ENCODE measurements around the gene OXNAD1.
"Not testable (repeated sequence)": the region's sequence is repeated elsewhere in the genome, so short reads cannot be mapped to it uniquely, and the experiment has no call there.

Gene OXNAD1

DNA sequence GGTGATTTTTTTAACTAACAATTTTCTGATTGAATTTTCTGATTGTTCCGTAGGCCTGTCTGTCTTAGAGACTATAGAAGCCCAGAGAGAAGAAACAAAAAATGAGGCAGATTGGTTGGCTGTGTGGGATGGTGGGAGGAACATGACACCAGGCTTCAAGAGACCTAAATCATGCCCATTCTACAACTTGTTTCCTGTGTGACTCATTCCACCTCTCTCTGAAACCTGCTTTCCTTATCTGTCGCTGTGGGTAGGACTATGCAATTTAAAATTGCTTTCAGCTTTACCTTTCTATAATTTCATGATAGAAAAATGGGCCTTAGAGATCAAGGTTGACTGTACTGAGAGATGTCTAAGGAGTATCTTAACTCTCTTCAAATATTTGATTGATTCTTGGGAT lies 44.5 kb downstream of the OXNAD1 start:
- Histone ChIP-seq H3K4me1 (ENCODE audit: control insufficient read depth in 2 of 2, insufficient read depth in 1 of 2, low read depth in 1 of 2, low read length in 2 of 2) (peaks cover 0 to 3% of the 10 kb centered on the region in 2 donors), H2AK5ac (ENCODE audit: low read depth, low read length) (no peak overlapping the region), H3K23ac (ENCODE audit: low read depth, low read length, poor library complexity) (no peak overlapping the region), H4K8ac (ENCODE audit: low read depth, low read length) (no peak overlapping the region), H3K79me1 (ENCODE audit: low read depth, low read length) (no peaks in the 10 kb centered on the region), H3K18ac (ENCODE audit: low read length) (no peak overlapping the region), H4K91ac (ENCODE audit: low read depth, low read length, poor library complexity) (no peak overlapping the region), H3K14ac (ENCODE audit: low read length) (no peak overlapping the region), H3K4me3 (ENCODE audit: low read length in 2 of 2) (no peak overlapping the region), H3K27me3 (ENCODE audit: control insufficient read depth in 3 of 3, insufficient read depth in 3 of 3, low read depth in 1 of 3, low read length in 3 of 3) (no peaks in the 10 kb centered on the region), H3K9me3 (replicated peaks in 1 of 2; ENCODE audit: control insufficient read depth in 2 of 2, insufficient read depth in 1 of 2, low read depth in 1 of 2, low read length in 2 of 2) (no peaks in the 10 kb centered on the region), H3K4me2 (ENCODE audit: insufficient read depth, low read length, poor library complexity, severe bottlenecking) (no peak overlapping the region), H2BK5ac (ENCODE audit: low read length) (no peak overlapping the region), H2BK15ac (ENCODE audit: low read length) (no peak overlapping the region), H3K4ac (ENCODE audit: low read length) (no peak overlapping the region), H2BK12ac (ENCODE audit: low read length) (no peak overlapping the region), H2AFZ (ENCODE audit: low read length) (no peak overlapping the region), H3K27ac (replicated peaks; ENCODE audit: low read length) (no peak overlapping the region), H3K9ac (ENCODE audit: low read depth, low read length, poor library complexity) (no peak overlapping the region), H2BK120ac (ENCODE audit: low read depth, low read length) (no peak overlapping the region), H3K36me3 (replicated peaks in 1 of 2; ENCODE audit: control insufficient read depth in 2 of 2, insufficient read depth in 2 of 2, low read length in 2 of 2) (peaks cover 12 to 54% of the 10 kb centered on the region in 2 donors)
- no CpG with 5 or more reads among the region's 2 CpGs for WGBS, 2 donors (ENCODE audit: extremely low coverage in 2 of 2, insufficient read length in 2 of 2, insufficient replicate concordance in 1 of 2)
- DNase-seq (ENCODE audit: low spot score), result no peak

DNA sequence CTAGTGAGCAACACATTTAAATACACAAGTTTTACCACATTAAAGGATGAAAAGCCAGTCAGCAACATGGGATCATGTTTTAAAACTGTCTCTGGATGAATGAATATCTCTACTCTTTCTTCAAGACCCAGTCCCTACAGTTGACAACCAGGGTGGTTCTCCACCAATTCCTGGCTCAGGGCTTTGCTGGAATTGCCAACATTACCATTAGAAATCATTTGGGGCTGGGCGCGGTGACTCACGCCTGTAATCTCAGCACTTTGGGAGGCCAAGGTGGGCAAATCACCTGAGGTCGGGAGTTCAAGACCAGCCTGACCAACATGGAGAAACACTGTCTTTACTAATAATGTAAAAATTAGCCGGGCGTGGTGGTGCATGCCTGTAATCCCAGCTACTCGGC lies 45.5 kb downstream of the OXNAD1 start:
- not testable (repeated sequence) for H4K8ac ChIP-seq (ENCODE audit: low read depth, low read length); H2BK120ac ChIP-seq (ENCODE audit: low read depth, low read length); H3K27me3 ChIP-seq (ENCODE audit: control insufficient read depth in 3 of 3, insufficient read depth in 3 of 3, low read depth in 1 of 3, low read length in 3 of 3); H4K91ac ChIP-seq (ENCODE audit: low read depth, low read length, poor library complexity); H3K14ac ChIP-seq (ENCODE audit: low read length); H3K4me2 ChIP-seq (ENCODE audit: insufficient read depth, low read length, poor library complexity, severe bottlenecking); H3K9ac ChIP-seq (ENCODE audit: low read depth, low read length, poor library complexity); H3K4ac ChIP-seq (ENCODE audit: low read length); H2BK15ac ChIP-seq (ENCODE audit: low read length); H3K23ac ChIP-seq (ENCODE audit: low read depth, low read length, poor library complexity); H3K4me3 ChIP-seq (ENCODE audit: low read length in 2 of 2); H2AK5ac ChIP-seq (ENCODE audit: low read depth, low read length); H3K79me1 ChIP-seq (ENCODE audit: low read depth, low read length); H3K18ac ChIP-seq (ENCODE audit: low read length); H3K27ac ChIP-seq (replicated peaks; ENCODE audit: low read length); H2BK5ac ChIP-seq (ENCODE audit: low read length); H2AFZ ChIP-seq (ENCODE audit: low read length); H2BK12ac ChIP-seq (ENCODE audit: low read length); DNase-seq (ENCODE audit: low spot score); H3K9me3 ChIP-seq (replicated peaks in 1 of 2; ENCODE audit: control insufficient read depth in 2 of 2, insufficient read depth in 1 of 2, low read depth in 1 of 2, low read length in 2 of 2); H3K4me1 ChIP-seq (ENCODE audit: control insufficient read depth in 2 of 2, insufficient read depth in 1 of 2, low read depth in 1 of 2, low read length in 2 of 2)
- peaks cover 6 to 50% of the 10 kb centered on the region in 2 donors for H3K36me3 ChIP-seq (replicated peaks in 1 of 2; ENCODE audit: control insufficient read depth in 2 of 2, insufficient read depth in 2 of 2, low read length in 2 of 2)
- no CpG with 5 or more reads among the region's 7 CpGs for WGBS, 2 donors (ENCODE audit: extremely low coverage in 2 of 2, insufficient read length in 2 of 2, insufficient replicate concordance in 1 of 2)

DNA sequence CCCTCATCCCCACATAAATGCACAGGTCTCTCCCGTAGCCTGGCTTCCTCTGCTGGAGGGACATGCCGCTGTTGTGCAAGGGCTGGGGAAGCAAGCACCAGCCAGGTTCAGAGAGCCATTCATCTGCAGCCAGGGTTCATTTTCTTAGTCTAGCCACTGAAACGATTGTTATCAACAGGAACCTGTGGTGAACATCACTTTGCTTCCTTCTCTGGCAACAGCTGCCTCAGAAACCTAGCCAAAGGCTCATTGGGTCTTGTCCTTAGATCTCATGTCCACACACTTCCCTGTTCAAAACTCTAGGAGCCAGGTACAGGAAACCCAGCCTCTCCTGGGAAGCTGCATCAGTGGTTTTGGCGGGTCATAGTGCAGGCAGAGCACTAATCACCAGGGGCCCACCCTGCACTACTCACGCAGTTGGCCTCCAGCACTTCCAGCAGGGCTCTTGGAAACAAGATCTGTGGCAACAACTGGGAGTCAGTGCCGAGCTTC lies 47.0 kb downstream of the OXNAD1 start:
- Histone ChIP-seq H2BK120ac (ENCODE audit: low read depth, low read length) (no peak overlapping the region), H3K4ac (ENCODE audit: low read length) (no peak overlapping the region), H2BK5ac (ENCODE audit: low read length) (no peak overlapping the region), H3K4me1 (ENCODE audit: control insufficient read depth in 2 of 2, insufficient read depth in 1 of 2, low read depth in 1 of 2, low read length in 2 of 2) (peaks cover 0 to 3% of the 10 kb centered on the region in 2 donors), H3K9ac (ENCODE audit: low read depth, low read length, poor library complexity) (no peak overlapping the region), H3K27ac (replicated peaks; ENCODE audit: low read length) (no peak overlapping the region), H2AK5ac (ENCODE audit: low read depth, low read length) (peak overlapping the region; percentile 51), H4K91ac (ENCODE audit: low read depth, low read length, poor library complexity) (no peak overlapping the region), H4K8ac (ENCODE audit: low read depth, low read length) (no peak overlapping the region), H3K4me3 (ENCODE audit: low read length in 2 of 2) (no peak overlapping the region), H3K18ac (ENCODE audit: low read length) (no peak overlapping the region), H2BK15ac (ENCODE audit: low read length) (no peak overlapping the region), H3K27me3 (ENCODE audit: control insufficient read depth in 3 of 3, insufficient read depth in 3 of 3, low read depth in 1 of 3, low read length in 3 of 3) (no peaks in the 10 kb centered on the region), H3K9me3 (replicated peaks in 1 of 2; ENCODE audit: control insufficient read depth in 2 of 2, insufficient read depth in 1 of 2, low read depth in 1 of 2, low read length in 2 of 2) (no peaks in the 10 kb centered on the region), H3K79me1 (ENCODE audit: low read depth, low read length) (no peaks in the 10 kb centered on the region), H3K14ac (ENCODE audit: low read length) (peak overlapping the region; percentile 9), H3K4me2 (ENCODE audit: insufficient read depth, low read length, poor library complexity, severe bottlenecking) (no peak overlapping the region), H3K23ac (ENCODE audit: low read depth, low read length, poor library complexity) (no peak overlapping the region), H2BK12ac (ENCODE audit: low read length) (no peak overlapping the region), H2AFZ (ENCODE audit: low read length) (no peak overlapping the region), H3K36me3 (replicated peaks in 1 of 2; ENCODE audit: control insufficient read depth in 2 of 2, insufficient read depth in 2 of 2, low read length in 2 of 2) (peaks cover 6 to 51% of the 10 kb centered on the region in 2 donors)
- no CpG with 5 or more reads among the region's 6 CpGs for WGBS, 2 donors (ENCODE audit: extremely low coverage in 2 of 2, insufficient read length in 2 of 2, insufficient replicate concordance in 1 of 2)
- DNase-seq (ENCODE audit: low spot score), result no peak

DNA sequence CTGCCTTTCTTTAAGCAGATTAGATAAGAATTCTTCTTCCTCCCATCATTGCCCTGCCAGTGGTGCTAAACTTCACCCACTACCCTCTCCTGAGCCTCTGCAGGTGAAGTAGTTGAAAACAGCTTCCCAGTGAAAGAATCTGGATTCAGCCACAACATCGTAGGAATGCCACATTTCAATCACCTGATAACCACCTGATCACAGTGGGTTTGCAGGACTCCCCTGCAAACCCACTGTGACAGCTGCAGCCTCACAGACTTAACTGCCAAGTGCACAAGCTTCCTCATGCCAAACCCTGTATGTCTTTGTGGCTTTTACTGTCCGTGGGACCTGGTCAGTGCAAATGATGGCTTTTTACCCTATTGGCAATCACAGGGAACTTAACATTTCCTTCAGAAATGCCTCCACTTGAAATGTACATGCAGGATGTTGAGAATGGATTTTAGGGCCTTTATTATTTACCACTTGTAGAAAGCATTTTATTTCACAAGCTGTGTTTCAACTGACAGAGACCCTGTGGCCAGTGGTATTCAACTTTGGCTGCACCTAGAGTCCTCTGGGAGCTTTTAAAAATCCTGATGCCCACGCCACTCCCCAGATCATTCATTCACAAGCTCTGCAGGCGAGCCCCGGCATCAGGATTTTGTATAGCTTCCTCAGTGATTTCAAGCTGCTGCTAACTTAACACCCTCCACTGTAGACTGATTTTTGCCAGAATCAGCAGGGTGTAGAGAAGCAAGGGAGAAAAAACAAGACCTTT lies 49.1 kb downstream of the OXNAD1 start:
- no peak overlapping the region for H3K14ac ChIP-seq (ENCODE audit: low read length)
- H3K36me3 ChIP-seq (replicated peaks in 1 of 2; ENCODE audit: control insufficient read depth in 2 of 2, insufficient read depth in 2 of 2, low read length in 2 of 2), result peaks cover 6 to 50% of the 10 kb centered on the region in 2 donors
- no peak overlapping the region for H2BK5ac ChIP-seq (ENCODE audit: low read length)
- no peak overlapping the region for H3K4ac ChIP-seq (ENCODE audit: low read length)
- H2BK12ac ChIP-seq (ENCODE audit: low read length), result no peak overlapping the region
- no CpG with 5 or more reads among the region's 5 CpGs for WGBS, 2 donors (ENCODE audit: extremely low coverage in 2 of 2, insufficient read length in 2 of 2, insufficient replicate concordance in 1 of 2)
- H3K9me3 ChIP-seq (replicated peaks in 1 of 2; ENCODE audit: control insufficient read depth in 2 of 2, insufficient read depth in 1 of 2, low read depth in 1 of 2, low read length in 2 of 2), result no peaks in the 10 kb centered on the region
- H3K4me3 ChIP-seq (ENCODE audit: low read length in 2 of 2), result no peak overlapping the region
- no peak overlapping the region for H4K91ac ChIP-seq (ENCODE audit: low read depth, low read length, poor library complexity)
- no peak overlapping the region for H3K4me2 ChIP-seq (ENCODE audit: insufficient read depth, low read length, poor library complexity, severe bottlenecking)
- H2AFZ ChIP-seq (ENCODE audit: low read length), result no peak overlapping the region
- no peak for DNase-seq (ENCODE audit: low spot score)
- H3K9ac ChIP-seq (ENCODE audit: low read depth, low read length, poor library complexity), result no peak overlapping the region
- no peak overlapping the region for H3K23ac ChIP-seq (ENCODE audit: low read depth, low read length, poor library complexity)
- no peak overlapping the region for H2BK15ac ChIP-seq (ENCODE audit: low read length)
- no peak overlapping the region for H2AK5ac ChIP-seq (ENCODE audit: low read depth, low read length)
- peaks cover 0 to 3% of the 10 kb centered on the region in 2 donors for H3K4me1 ChIP-seq (ENCODE audit: control insufficient read depth in 2 of 2, insufficient read depth in 1 of 2, low read depth in 1 of 2, low read length in 2 of 2)
- H3K79me1 ChIP-seq (ENCODE audit: low read depth, low read length), result no peaks in the 10 kb centered on the region
- no peak overlapping the region for H2BK120ac ChIP-seq (ENCODE audit: low read depth, low read length)
- H3K27ac ChIP-seq (replicated peaks; ENCODE audit: low read length), result no peak overlapping the region
- no peak overlapping the region for H4K8ac ChIP-seq (ENCODE audit: low read depth, low read length)
- no peaks in the 10 kb centered on the region for H3K27me3 ChIP-seq (ENCODE audit: control insufficient read depth in 3 of 3, insufficient read depth in 3 of 3, low read depth in 1 of 3, low read length in 3 of 3)
- H3K18ac ChIP-seq (ENCODE audit: low read length), result no peak overlapping the region
